HG02642 (cell line): ENCODE results near the gene CEPT1.
"Not testable (repeated sequence)": the region's sequence is repeated elsewhere in the genome, so short reads cannot be mapped to it uniquely, and the experiment has no call there.

Experiments
- ATAC-seq: cut with Tn5 transposase; IDR thresholded peaks from one replicate; pipeline ENCODE4 v1.9.1; 2021; ENCODE audit warnings: mild to moderate bottlenecking; ENCODE audit not compliant: unreplicated experiment, poor library complexity

The CEPT1 gene

DNA sequence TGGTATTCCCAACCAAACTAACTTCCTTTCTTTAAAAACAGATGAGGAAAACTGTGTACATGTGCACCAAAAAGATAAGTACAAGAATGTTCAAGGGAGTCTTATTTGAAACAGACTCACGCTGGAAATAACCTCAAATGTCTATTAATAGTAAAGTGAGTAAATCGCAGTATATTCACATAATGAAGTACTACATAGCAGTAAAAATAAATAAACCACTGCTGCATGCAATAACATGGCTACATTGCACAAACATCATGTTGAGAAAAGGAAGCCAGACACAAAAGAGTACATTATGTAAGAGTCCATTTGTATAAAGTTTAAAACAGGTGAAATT lies 65.7 kb downstream of the CEPT1 start:
- no peak for ATAC-seq

DNA sequence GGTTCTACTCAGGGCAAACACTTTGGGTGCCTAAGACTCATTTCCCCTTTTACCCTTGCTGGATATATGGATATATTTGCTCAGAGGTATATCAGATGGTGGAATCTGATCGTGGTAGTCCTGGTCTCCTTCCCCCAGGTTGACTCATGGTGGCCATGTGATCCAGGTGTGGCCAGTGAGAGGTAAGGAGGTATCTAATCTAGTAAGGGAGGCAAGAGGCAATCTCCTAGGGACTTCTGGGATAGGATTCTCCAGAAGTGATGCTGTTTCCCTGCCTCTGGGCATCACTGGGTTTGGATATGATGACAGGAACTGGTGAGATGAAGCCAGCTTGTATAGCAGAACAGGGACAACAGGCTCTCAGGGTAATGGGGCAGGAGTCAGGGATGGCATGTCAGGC lies 68.9 kb downstream of the CEPT1 start:
- no peak for ATAC-seq

GRCh38 chr1:111209622-111210021 lies 69.6 kb downstream of the CEPT1 start:
- no peak for ATAC-seq

DNA sequence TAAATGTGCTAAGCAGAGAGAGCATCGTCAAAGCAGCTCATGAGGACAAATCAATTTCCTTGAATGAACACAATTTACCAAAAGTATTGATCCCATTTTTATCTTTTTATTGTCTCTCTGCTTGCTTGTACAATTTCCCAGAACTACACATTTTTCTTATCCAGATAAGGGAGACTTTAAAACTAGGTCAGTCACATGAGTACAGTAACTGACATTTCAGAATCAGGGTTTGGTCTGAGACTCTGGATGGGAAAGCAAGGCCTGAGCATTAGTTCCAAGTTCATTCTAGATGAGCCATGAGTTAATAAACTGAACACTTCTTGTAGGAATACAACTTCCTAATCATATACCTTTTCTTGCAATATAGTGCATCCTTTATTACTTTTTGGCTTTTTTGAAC lies 71.9 kb downstream of the CEPT1 start:
- ATAC-seq: no peak

GRCh38 chr1:111212634-111213335 lies 72.8 kb downstream of the CEPT1 start:
- ATAC-seq: no peak

- no peak for ATAC-seq
Measured at GRCh38 chr1:111213412-111213811, 73.4 kb downstream of the CEPT1 start.

DNA sequence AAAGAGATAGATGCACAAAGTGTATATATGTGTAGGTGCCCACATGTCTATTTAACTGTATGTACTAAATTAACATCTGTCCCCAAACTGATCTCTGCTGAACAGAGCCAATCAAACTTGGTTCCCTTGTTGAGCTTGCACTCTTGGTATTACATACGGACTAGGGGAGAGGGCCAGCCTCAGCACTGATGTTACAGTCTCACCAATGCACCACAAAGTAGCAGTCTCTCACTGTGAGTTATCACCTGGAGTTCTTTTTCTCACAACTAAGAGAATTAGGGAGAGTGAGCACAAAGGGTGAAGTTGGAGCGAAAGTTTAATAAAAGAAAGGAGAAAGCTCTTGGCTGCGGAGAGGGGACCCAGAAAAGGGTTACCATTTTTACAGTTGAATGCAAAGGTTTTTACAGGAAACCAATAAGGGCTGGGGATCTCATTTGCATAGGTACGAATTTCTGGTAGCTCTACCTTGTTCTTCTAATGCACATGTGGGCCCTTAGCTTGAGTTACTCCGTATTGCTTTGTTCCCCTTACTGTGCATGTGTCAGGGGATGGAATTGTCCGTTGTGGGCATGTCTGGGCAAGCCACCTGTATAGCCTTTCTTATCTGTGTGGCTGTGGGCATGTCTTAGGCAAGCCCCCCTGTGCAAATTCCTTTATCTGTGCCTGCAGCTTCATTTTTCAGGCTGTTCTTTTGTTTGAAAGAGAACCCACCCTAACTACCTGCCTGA lies 74.2 kb downstream of the CEPT1 start:
- ATAC-seq: no peak

DNA sequence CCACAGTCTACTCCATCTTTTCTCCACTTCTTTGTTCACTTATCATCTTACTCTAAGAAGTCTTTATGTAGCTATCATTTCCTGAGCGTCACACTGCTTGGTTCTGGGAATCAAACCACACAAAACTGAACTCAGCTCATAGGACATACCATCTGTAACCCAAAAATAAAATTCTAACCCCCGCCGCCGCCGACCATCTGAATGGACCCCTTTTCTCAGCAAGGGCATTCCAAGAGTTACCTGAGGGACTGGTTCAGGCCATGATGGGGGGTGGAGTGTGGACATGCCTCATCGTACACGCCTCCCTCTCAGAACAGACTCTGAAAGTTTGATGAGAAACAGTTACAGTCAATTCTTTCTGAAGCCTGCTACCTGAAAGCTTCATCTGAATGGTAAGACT lies 74.9 kb downstream of the CEPT1 start:
- ATAC-seq: no peak

GRCh38 chr1:111215285-111215684 lies 75.3 kb downstream of the CEPT1 start:
- not testable (repeated sequence) for ATAC-seq

DNA sequence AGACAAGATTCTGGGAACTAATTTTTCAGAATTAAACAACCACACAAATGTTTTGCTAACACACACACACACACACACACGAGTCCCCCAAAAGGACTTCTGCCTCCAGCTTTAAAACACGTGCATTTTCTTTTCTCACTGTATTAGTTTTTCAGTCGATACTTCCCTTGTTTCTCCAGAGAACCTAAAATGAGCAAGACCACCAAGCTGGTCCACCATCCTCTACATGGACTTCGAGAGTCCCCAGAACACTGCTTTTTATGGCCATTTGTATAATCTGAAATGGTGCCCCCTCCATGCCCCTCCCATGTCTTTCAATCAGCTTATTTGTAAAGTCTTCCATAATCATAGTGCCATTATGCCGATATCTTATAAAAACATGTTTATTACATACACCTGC lies 76.7 kb downstream of the CEPT1 start:
- no peak for ATAC-seq

GRCh38 chr1:111217183-111217910 lies 77.3 kb downstream of the CEPT1 start:
- ATAC-seq: no peak

- ATAC-seq: no peak
Measured at GRCh38 chr1:111218701-111219556, 78.9 kb downstream of the CEPT1 start.

- ATAC-seq: peak; percentile 28
Measured at GRCh38 chr1:111219557-111220286, 79.7 kb downstream of the CEPT1 start.

GRCh38 chr1:111220302-111220890 lies 80.4 kb downstream of the CEPT1 start:
- no peak for ATAC-seq

GRCh38 chr1:111221276-111221632 lies 81.2 kb downstream of the CEPT1 start:
- no peak for ATAC-seq

GRCh38 chr1:111221633-111222291 lies 81.7 kb downstream of the CEPT1 start:
- ATAC-seq: peak; percentile 68

DNA sequence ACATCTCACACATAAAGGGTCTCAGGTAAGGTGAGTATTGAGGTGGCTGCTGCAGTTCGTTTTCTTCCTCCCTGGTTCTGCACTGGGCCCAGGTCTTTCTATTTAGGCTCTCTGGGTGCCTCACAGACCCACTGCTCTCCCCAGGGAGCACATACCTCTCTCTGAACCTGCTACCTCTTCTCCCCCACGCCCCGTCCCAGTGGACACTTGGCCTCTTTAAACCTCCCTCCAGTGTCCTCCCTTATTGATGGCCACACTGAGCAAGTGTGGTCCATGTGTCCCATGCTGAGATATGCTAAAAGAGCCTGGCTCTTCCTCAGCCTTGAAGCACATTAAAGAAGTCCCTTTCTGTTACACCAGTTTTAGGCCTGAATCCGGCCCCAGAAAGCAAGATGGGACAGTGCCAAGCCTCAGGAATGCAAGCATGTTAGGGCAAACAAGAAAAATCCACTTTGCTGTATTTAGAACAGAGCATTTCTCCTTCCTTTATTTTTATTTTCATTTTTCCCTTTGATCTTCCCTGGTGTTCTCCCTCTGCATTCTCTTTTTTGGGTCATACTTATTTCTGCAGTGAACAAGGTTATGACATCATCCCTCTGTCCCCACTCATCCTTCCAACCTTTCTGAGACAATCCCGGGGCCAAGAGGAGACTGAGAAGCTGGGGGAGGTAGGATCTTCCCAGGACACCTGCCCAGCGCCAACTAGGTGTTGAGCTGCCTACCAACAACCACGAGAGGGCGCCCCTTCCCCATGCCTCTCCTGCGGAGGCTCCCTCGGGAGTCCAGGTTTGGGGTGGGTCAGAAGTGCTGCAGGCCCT lies 82.5 kb downstream of the CEPT1 start:
- peak; percentile 31 for ATAC-seq

GRCh38 chr1:111223126-111223685 lies 83.2 kb downstream of the CEPT1 start:
- no peak for ATAC-seq
